Transverse colon (tissue), 4 donors: ENCODE measurements around the gene DQX1.

Source experiments
- EP300 ChIP-seq: sonication (generic); formaldehyde crosslinking; IDR thresholded peaks from one replicate; pipeline ENCODE4 v1.6.1; 2017; ENCODE audit warnings: antibody characterized with exemption, low read depth
- POLR2A ChIP-seq: fragments of 450-650 bp; IDR thresholded peaks from one replicate; pipeline ENCODE4 v1.6.1; 2016; ENCODE audit warnings: antibody characterized with exemption, mild to moderate bottlenecking, moderate library complexity
- POLR2AphosphoS5 ChIP-seq, 3 donors: sonication (generic); formaldehyde crosslinking; IDR thresholded peaks; one replicate each; pipeline ENCODE4 v1.6.1; 2016; ENCODE audit warnings: antibody characterized with exemption in 3 of 3
- TF ChIP-seq, protein P1 (sequence below), 5 experiments: fragments of 200-600 bp in 3 of 5; fragments of 450-650 bp in 2 of 5; sonication (generic) in 3 of 5; IDR thresholded peaks; 1 replicate in 2 of 5; 2 replicates in 3 of 5; pipeline ENCODE4 v1.5.1; 2016 to 2017; ENCODE audit warnings: antibody characterized with exemption in 5 of 5, inconsistent platforms in 3 of 5, mild to moderate bottlenecking in 2 of 5, moderate library complexity in 1 of 5

DNA sequence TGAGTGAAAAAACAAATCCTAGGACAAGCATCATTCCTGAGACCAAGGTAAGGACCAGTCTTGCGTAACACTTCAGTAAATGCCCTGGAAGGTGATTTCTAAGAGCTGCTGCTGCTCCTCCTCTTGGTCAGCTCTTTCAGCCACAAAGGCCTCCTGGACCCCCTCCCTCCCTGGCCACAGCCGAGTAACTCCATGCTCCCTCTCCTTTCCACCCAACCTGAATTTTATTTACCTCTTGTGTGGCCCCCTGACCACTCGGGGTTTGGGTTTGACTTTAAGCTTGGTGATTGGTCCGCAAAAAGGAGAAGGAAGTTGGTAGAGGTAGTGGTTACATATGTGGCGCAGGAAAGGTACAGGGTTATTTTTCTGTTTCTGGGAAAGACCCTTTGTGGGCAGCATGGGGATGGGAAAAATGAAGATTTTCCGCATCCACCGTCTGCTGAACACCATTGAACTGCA lies 12.9 kb upstream of the DQX1 start:
- TF ChIP-seq, protein P1, sequence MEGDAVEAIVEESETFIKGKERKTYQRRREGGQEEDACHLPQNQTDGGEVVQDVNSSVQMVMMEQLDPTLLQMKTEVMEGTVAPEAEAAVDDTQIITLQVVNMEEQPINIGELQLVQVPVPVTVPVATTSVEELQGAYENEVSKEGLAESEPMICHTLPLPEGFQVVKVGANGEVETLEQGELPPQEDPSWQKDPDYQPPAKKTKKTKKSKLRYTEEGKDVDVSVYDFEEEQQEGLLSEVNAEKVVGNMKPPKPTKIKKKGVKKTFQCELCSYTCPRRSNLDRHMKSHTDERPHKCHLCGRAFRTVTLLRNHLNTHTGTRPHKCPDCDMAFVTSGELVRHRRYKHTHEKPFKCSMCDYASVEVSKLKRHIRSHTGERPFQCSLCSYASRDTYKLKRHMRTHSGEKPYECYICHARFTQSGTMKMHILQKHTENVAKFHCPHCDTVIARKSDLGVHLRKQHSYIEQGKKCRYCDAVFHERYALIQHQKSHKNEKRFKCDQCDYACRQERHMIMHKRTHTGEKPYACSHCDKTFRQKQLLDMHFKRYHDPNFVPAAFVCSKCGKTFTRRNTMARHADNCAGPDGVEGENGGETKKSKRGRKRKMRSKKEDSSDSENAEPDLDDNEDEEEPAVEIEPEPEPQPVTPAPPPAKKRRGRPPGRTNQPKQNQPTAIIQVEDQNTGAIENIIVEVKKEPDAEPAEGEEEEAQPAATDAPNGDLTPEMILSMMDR (IDR thresholded peaks at IDR 0.05): no peak
- TF ChIP-seq POLR2A (no peak), EP300 (no peak), POLR2AphosphoS5 (IDR thresholded peaks at IDR 0.05) (no peak)
